B cell (primary cell): ENCODE results near the gene PRSS36.

Source experiments
- EZH2 ChIP-seq: IDR thresholded peaks from 2 replicates; pipeline ENCODE4 v1.6.1; 2012; ENCODE audit warnings: borderline replicate concordance, low read depth, mild to moderate bottlenecking, moderate library complexity, low read length; ENCODE audit not compliant: insufficient read depth, poor library complexity, severe bottlenecking
- TF ChIP-seq, protein P1 (sequence below): fragments of 200-600 bp; IDR thresholded peaks from one replicate; pipeline ENCODE4 v1.8.0; 2022; ENCODE audit warnings: antibody characterized with exemption, mild to moderate bottlenecking

- TF ChIP-seq, protein P1, sequence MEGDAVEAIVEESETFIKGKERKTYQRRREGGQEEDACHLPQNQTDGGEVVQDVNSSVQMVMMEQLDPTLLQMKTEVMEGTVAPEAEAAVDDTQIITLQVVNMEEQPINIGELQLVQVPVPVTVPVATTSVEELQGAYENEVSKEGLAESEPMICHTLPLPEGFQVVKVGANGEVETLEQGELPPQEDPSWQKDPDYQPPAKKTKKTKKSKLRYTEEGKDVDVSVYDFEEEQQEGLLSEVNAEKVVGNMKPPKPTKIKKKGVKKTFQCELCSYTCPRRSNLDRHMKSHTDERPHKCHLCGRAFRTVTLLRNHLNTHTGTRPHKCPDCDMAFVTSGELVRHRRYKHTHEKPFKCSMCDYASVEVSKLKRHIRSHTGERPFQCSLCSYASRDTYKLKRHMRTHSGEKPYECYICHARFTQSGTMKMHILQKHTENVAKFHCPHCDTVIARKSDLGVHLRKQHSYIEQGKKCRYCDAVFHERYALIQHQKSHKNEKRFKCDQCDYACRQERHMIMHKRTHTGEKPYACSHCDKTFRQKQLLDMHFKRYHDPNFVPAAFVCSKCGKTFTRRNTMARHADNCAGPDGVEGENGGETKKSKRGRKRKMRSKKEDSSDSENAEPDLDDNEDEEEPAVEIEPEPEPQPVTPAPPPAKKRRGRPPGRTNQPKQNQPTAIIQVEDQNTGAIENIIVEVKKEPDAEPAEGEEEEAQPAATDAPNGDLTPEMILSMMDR: no peak
- TF ChIP-seq EZH2: no peak
These were observed 18.0 kb downstream of the PRSS36 start for GRCh38 chr16:31131841-31132271.
